ENCODE data around the gene ETV3L.

Gene ETV3L

DNA sequence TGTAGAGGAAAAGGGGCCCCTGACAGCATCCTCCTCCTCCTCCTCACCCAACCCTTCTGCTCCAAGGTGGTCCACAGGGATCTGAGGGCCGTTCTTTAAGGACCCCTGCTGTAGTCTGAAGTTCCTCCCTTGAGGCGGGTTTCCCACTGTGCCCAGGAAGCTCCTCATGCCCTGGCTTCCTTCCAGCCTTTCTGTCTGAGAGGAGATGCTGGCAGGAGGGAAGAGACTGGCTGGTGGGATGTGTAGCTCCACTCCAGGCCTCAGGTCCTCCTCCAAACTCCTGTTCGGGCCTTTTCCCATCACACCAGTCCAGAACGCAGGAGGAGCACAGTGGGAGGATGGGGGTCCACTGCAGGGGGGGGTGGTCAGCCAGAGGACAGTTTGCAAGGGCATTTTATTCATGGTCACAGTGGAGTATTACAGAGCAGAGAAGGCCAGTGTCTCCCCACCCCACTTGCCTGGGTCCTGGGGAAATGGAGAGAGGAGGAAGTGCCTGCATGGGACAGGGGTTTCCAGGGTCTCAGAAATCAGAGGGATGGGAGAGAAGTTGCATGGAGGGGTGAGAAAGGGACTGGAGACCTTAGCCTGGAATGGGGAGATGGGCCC, 7.8 kb downstream of the ETV3L start:
- peaks cover 3% of the 10 kb centered on the region; the same call in 1 of the 2 replicates for H3K4me1 ChIP-seq
- DNase-seq = no peak

DNA sequence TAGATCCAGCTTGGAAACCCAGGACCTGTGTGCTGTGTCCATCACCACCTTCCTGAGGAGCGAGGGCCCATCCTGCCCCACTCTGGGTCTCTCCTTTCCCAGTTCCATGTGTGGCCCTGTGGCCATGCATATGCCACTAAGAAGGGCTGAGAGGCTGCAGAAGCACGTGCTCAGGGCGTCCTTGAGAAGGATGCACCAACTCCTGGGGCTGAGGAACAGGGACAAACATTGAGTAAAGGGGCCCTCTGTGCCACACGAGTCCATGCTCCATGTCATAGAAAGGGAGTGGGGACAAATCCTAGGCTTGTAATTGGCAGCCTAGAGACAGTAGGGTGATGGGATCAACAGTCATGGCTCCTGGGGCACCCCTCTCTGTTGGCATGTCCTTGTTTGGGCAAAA, 8.4 kb downstream of the ETV3L start:
- TF ChIP-seq, protein P1, sequence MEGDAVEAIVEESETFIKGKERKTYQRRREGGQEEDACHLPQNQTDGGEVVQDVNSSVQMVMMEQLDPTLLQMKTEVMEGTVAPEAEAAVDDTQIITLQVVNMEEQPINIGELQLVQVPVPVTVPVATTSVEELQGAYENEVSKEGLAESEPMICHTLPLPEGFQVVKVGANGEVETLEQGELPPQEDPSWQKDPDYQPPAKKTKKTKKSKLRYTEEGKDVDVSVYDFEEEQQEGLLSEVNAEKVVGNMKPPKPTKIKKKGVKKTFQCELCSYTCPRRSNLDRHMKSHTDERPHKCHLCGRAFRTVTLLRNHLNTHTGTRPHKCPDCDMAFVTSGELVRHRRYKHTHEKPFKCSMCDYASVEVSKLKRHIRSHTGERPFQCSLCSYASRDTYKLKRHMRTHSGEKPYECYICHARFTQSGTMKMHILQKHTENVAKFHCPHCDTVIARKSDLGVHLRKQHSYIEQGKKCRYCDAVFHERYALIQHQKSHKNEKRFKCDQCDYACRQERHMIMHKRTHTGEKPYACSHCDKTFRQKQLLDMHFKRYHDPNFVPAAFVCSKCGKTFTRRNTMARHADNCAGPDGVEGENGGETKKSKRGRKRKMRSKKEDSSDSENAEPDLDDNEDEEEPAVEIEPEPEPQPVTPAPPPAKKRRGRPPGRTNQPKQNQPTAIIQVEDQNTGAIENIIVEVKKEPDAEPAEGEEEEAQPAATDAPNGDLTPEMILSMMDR (IDR thresholded peaks at IDR 0.05; ENCODE audit: low read depth, low read length) = no peak
- H3K9me3 ChIP-seq = no peaks in the 10 kb centered on the region
- H3K27me3 ChIP-seq = no peaks in the 10 kb centered on the region
- no peaks in the 10 kb centered on the region for H3K36me3 ChIP-seq
- H3K4me3 ChIP-seq (ENCODE audit: low read depth, low read length) = no peak overlapping the region
- no peak for DNase-seq
- peaks cover 3% of the 10 kb centered on the region; the same call in 1 of the 2 replicates for H3K4me1 ChIP-seq

More for the DNA sequence above, 7.8 kb downstream of the ETV3L start:
- H3K9me3 ChIP-seq = no peaks in the 10 kb centered on the region
- H3K27me3 ChIP-seq = no peaks in the 10 kb centered on the region
- no peak overlapping the region for H3K4me3 ChIP-seq (ENCODE audit: low read depth, low read length)
- H3K36me3 ChIP-seq = no peaks in the 10 kb centered on the region
- TF ChIP-seq, protein P1 (IDR thresholded peaks at IDR 0.05; ENCODE audit: low read depth, low read length) = no peak

DNA sequence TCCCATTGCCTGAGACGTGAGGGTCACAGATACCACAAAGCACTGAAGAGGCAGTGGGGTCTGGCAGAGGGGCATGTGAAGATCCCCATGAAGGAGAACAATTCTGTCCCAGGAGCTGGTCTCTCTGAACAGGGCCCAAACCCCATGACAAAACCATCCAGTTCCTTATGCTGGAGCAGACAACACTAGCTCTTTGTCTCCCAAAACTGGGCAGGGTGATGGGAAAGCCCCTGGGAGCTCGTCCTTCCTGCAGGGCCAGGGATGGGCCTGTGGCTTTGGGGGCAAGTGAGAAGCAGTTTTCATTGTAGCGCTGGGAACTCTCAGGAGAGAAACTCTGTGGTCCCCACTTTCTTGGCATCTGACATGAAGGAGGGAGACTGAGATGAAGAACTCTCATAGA, 8.8 kb downstream of the ETV3L start:
- TF ChIP-seq, protein P1 (IDR thresholded peaks at IDR 0.05; ENCODE audit: low read depth, low read length) = no peak
- no peak for DNase-seq
- H3K36me3 ChIP-seq = no peaks in the 10 kb centered on the region
- peaks cover 3% of the 10 kb centered on the region; the same call in 1 of the 2 replicates for H3K4me1 ChIP-seq
- H3K4me3 ChIP-seq (ENCODE audit: low read depth, low read length) = no peak overlapping the region
- no peaks in the 10 kb centered on the region for H3K27me3 ChIP-seq
- H3K9me3 ChIP-seq = no peaks in the 10 kb centered on the region

DNA sequence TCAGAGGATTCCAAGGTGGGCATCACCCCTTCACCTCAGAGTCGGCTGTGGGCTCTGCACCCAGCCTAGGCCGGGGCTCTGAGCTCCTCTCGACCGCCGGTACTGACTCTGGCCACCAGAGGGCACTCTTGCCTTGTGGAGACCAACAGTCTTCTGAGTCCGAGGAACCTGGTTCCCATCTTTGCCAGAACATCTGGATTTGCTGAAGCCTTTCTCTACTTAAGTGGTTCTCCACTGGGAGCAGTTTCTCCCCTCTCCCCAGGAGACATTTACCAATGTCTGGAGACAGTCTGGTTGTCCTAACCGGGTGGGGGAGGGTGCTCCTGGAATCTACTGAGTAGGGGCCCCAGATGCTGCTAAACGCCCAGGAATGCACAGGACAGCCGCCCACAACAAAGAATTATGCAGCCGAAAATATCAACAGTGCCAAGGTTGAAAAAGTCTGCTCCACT, 9.4 kb downstream of the ETV3L start:
- Histone ChIP-seq H3K4me1 (peaks cover 3% of the 10 kb centered on the region; the same call in 1 of the 2 replicates), H3K27me3 (no peaks in the 10 kb centered on the region), H3K9me3 (no peaks in the 10 kb centered on the region), H3K36me3 (no peaks in the 10 kb centered on the region), H3K4me3 (ENCODE audit: low read depth, low read length) (no peak overlapping the region)
- DNase-seq = peak; percentile 93
- TF ChIP-seq, protein P1 (IDR thresholded peaks at IDR 0.05; ENCODE audit: low read depth, low read length) = peak; percentile 97

DNA sequence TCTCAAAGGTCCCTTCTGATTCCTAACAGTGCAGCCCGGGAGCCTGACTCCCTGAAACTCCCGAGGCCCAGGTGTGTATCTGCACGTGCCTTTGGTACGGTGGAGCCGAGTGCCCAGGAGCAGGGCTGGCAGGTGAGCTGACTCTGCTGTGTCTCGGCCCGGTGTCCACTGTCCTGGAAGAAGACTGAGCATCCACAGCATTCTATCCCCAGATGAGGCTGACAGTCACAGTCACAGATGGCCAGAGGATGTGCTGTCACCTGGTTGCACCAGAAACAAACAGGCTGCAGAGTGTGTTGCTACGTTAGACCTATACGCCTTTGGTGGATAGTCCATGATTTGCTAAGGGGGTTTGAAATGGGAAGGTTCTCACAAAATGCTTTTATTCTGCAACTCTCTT, 9.8 kb downstream of the ETV3L start:
- peaks cover 3% of the 10 kb centered on the region; the same call in 1 of the 2 replicates for H3K4me1 ChIP-seq
- no peaks in the 10 kb centered on the region for H3K36me3 ChIP-seq
- H3K9me3 ChIP-seq = no peaks in the 10 kb centered on the region
- H3K4me3 ChIP-seq (ENCODE audit: low read depth, low read length) = no peak overlapping the region
- DNase-seq = no peak
- no peaks in the 10 kb centered on the region for H3K27me3 ChIP-seq
- TF ChIP-seq, protein P1 (IDR thresholded peaks at IDR 0.05; ENCODE audit: low read depth, low read length) = no peak

DNA sequence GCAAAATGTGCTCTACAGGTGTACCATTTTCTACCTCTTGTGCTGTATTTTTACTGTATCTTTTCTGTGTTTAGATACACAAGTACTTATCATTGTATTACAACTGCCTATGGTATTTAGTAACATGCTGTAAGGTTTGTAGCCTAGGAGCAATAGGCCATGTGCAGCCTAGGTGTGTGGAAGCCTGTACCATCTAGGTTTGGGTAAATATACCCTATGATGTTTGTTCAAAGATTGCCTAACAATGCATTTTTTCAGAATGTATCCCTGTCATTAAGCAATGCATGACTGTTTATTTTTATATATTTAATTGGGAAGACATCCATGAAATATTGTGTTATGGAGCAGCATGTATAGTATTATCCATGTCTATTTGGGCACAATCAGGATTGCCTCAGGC, 11.0 kb downstream of the ETV3L start:
- Histone ChIP-seq H3K27me3 (no peaks in the 10 kb centered on the region), H3K36me3 (no peaks in the 10 kb centered on the region), H3K4me1 (peaks cover 3% of the 10 kb centered on the region; the same call in 1 of the 2 replicates), H3K4me3 (ENCODE audit: low read depth, low read length) (no peak overlapping the region), H3K9me3 (no peaks in the 10 kb centered on the region)
- DNase-seq = no peak
- TF ChIP-seq, protein P1 (IDR thresholded peaks at IDR 0.05; ENCODE audit: low read depth, low read length) = no peak
